Stimulated activated naive CD8-positive, alpha-beta T cell treated with anti-CD3 and anti-CD28 coated beads, Interleukin-15, Interleukin-2, amounts not matched to agents 100 U/mL and 50 U/mL, for 24 hours (primary cell): ENCODE results near the gene IPO5.

Experiments
- ATAC-seq: fragments of 150-1000 bp; cut with Tn5 transposase; one replicate; pipeline ENCODE4 v1.10.0; 2021
- DNase-seq: peaks from one replicate; pipeline ENCODE4 v3.0.0; 2021

Gene IPO5

DNA sequence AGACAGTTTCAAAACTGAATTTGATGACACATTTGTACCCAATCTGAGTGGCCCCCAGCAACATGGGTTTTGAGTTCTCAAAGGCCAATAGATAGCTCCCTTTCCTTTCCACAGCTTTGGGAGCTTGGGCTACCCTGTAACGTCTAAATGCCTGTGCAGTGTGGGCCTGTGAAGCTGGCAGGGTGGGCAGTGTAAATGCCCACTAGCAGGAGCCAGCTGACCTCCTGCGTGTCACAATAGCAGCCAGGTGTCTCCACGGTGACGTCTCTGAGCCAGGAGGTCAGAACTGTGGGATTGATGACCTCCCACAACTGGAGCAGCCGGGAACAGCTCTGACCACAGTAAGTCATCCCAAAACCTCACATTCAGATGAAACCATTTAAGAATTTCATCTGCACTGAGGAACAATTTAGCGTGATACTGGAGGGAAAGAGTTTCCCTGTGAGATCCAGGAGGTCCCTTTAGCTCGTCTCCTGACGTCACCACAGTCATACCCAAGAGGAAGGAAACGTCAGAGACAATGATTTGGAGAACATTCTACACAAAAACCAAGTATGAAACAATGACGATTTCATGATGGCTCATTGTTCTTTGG is at the start of gene IPO5:
TSS of gene IPO5 (plus strand) at position 300 of the 595 bp plus-strand sequence. CDS start 23,022 bp downstream, outside the sequence.
- ATAC-seq (no peak), DNase-seq (no peak)

DNA sequence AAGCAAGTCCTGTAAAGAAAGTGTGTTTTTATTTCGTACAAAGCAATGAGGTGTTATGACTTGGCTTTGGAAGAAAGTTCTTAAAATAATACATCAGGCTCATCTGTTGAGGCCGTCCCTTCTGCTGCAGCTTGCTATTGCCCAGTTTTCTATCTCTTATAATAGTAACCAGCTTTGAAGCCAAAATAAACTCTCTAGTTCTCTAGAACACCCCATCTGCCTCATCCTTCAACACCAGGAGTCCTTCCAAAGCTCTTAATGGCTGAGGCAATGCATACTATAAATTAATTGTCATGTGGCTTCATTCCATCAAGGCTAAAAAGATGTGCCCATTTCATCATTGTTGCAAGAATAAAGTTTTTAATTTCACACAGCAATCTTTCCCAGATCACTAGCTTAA is 49.4 kb upstream of the IPO5 start:
- DNase-seq (no peak), ATAC-seq (no peak)

GRCh38 chr13:97905517-97905916 is 48.0 kb upstream of the IPO5 start:
- no peak for ATAC-seq

DNA sequence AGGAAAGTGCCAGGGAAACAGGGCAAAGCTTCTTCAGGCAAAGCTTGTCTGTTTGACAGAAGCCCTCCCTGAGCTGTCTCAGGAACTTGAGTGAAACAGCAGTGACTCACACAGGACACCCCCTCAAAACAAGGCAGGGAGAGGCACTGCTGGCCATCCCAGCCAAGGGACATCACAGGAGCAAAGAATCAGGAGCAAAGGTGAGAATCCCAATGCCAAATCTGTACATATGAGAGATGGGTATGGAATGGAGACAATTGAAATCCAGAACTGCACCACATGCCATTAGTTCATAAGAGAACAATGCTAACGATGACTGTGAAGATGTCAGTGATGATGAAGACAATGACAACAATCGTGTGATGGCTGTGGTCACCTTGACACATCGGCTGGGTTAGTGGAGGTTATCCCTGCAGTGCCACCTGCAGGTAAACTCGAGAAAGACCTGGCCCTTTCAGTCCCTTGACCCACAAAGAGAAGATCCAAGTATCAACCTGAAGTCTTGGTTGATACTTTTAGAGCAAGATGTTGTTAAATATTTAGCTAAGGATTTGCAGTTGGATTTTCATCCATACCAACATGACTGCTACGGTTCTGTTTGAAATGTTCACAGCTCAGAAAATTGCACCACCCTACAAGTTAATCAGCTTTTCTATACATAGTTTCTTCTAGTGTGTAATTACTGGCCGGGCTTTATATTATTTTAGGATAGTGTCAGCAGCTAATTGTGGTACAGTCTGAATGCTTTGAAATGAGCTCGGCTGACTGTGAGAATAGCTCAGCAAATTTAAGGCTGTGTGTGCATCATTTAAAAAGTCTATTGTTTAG is 42.0 kb upstream of the IPO5 start:
- ATAC-seq, result peak; percentile 52
- DNase-seq, result peak; percentile 5

More at GRCh38 chr13:97905517-97905916, 48.0 kb upstream of the IPO5 start:
- no peak for DNase-seq

- no peak for ATAC-seq
- DNase-seq, result no peak
Measured at GRCh38 chr13:97912139-97912535, 41.3 kb upstream of the IPO5 start.

- no peak for DNase-seq
Measured at GRCh38 chr13:97913206-97913605, 40.3 kb upstream of the IPO5 start.

GRCh38 chr13:97914540-97914939 is 38.9 kb upstream of the IPO5 start:
- ATAC-seq (no peak), DNase-seq (no peak)

More at GRCh38 chr13:97913206-97913605, 40.3 kb upstream of the IPO5 start:
- no peak for ATAC-seq

GRCh38 chr13:97921176-97921816 is 32.2 kb upstream of the IPO5 start:
- DNase-seq (no peak), ATAC-seq (no peak)

DNA sequence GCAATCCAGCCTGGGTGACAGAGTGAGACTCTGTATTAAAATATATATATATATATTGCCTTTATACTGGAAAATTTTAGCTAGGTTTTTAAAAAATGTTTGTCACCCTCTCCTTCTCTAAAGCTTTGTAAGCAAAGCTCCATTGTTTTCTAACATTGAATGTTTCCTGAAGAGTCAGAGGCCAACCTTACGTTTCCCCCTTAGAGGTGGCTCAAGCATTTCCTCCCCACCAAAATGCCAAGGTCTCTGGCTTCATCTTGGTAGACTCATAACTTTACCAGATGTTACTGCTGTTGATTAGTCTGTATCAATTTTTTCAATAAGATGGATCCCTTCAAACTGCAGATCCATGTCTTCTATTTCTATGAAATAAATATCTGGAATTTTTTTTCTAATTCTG is 25.2 kb upstream of the IPO5 start:
- DNase-seq, result no peak

GRCh38 chr13:97932036-97932435 is 21.4 kb upstream of the IPO5 start:
- ATAC-seq (no peak), DNase-seq (no peak)

More for the DNA sequence above, 25.2 kb upstream of the IPO5 start:
- ATAC-seq, result no peak

GRCh38 chr13:97932647-97933046 is 20.8 kb upstream of the IPO5 start:
- DNase-seq, result no peak
- ATAC-seq, result no peak

DNA sequence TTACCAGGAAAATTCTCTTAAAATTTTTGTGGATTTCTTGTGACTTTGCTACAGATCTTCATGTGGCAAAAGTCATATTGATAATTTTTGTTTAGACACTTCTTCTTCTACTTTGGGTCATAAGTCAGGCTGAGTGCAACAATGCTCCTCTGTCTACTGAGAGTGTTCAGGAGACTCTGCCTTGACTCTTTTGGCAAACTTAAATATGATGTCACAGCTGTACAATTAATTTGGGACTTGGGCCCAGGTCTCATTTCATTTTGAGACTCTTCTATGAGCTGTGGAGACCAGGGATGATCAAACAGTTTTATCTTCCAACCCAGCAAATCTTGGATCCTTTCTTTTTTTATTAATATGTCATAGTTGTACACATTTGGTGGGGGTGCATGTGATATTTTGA is 19.7 kb upstream of the IPO5 start:
- ATAC-seq (no peak), DNase-seq (no peak)

DNA sequence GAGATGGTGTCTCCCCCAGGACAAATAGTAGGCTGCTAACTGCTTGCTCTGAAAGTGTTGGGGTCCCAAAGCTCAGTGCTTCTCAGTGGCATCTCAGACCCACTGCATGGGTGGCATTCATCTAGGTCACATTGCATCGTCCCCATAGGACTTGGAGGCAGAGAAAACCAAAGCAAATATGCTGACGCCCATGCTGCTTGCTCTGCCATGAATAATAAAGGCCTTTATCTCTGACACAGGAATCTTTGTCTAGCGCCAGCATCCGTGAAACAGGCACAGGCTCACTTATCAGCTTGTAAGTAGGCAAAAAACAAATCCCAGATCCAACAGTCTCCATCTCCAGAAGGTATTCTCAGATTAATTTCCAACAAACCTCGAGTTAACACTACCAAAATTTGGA is 18.9 kb upstream of the IPO5 start:
- DNase-seq (no peak), ATAC-seq (no peak)

DNA sequence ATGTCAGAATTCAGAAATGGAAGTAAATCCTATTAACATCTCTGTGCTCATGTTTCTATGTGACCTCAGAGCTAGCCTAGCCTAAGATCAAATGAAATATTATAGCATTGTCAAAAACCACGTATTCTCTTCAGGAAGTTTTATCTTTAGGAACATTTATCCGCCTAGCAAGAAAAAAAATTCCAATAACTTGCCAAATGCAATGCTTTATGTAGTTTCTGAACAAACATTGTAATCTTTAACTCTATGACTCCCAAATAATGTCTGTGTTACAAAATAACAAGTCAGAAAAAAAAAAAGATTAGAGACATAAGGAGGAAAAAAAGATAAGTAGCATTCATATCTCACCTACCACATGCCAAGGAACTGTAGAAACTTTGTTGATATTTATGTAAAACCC is 18.4 kb upstream of the IPO5 start:
- no peak for DNase-seq
- ATAC-seq, result no peak

DNA sequence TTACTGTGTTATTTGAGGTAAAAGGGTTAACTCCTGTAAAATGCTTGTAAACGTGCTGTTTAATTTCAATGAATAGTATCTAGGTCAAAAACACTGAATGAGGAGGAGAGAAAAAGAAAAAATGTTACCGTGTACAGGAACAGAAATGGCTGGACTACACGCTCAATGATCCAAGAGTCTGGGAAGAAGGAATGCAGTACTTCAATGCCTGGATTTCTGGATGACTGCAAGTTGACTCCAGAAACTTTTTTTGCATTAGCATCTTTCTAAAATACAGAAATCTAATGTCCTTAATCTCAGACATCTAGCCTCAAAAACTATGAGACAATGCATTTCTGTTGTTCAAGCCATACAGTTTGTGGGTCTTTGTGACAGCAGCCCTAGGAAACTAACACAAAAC is 17.4 kb upstream of the IPO5 start:
- DNase-seq (no peak), ATAC-seq (no peak)

DNA sequence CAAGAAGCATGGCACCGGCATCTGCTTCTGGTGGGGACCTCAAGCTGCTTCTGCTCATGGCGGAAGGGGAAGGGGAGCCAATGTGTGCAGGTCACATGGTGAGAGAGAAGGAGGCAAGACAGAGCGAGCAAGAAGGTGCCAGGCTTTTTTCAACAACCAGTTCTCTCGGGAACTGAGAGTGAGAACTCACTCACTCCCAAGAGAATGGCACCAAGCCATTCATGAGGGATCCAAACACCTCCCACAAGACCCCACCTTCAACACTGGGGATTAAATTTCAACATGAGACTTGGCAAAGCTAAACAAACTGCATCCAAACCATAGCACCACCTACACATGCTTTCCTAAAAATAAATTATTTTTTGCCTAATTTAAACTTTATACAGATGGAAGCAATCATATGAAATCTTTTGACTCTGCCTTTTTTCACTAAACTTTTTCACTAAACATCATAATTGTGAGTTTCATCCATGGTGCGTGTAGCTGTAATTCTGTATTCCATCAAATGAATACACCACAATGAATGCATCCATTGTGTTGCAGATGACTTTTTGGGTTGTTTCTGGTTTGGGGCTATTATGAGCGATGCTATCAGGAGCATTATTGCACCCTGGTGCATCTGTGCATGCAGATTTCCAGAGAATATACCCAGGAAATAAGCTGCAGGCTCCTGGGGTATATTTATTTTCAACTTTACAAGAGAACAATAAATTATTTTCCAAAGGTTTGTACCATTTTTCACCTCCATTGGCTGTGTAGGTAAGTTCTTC is 14.6 kb upstream of the IPO5 start:
- ATAC-seq, result no peak
- DNase-seq, result no peak

DNA sequence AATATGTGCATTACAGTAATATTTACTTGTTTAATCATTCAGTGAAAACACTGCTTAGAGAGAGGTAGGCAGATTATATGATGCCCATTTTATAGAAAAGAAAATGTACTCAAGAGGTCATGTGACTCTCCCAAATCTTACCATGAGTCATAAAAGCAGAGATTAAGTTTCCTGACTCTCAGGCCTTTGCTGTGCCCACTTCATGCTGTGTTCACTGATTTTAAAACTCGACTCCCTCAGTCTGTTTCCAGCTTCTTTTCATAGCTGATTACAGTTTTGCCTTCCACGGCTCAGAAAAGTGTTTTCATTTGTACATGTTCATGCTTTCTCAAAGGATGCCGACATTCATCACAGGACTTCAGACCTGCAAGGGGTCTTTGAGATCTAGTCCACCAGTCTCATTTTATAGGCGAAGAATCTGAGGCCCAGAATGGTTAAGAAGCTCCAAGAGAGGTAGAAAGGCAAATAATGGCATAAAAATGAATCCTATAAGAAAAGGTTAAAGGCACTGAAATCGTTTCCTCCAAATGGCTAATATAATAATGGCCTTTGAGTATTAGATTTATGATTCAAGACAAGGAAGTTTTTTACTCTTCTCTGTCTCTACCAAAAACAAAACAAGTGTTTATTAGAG is 9.0 kb upstream of the IPO5 start:
- DNase-seq (no peak), ATAC-seq (no peak)

DNA sequence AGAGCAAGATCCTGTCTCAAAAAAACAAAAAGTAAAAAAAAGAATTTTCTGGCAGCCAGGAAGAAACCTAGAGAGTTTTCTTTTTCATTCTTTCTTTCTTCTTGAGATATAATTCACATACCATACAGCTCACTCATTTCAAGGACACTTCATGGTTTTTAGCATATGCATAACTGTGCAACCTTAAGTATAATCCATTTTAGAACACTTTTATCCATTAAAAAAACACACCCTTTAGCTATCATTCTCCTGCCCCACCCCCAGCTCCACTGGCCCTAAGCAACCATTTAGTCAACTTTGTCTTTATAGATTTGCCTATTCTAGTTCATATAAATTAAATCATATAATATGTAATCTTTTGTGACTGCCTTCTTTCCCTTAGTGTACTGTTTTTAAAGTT is 8.1 kb upstream of the IPO5 start:
- DNase-seq (no peak), ATAC-seq (no peak)

DNA sequence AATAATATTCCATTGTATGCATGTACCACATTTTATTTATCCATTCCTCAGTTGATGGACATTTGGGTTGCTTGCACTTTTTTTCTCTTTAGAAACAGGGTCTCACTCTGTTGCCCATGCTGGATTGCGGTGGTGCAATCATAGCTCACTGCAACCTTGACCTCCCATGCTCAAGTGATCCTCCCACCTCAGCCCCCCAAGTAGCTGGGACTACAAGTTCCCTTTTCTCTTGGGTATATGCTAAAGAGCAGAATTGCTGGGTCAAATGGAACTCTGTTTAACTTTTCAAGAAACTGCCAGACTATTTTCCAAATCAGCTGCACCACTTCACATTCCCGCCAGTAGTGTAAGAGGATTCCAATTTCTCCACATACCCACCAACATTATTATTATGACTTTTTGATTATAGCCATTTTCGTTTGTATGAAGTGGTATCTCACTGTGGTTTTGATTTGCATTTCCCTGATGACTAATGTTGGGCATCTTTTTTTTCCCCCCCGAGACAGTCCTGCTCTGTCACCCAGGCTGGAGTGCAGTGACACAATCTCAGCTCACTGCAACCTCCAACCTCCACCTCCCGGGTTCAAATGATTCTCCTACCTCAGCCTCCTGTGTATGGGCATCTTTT is 7.6 kb upstream of the IPO5 start:
- no peak for DNase-seq
- peak; percentile 46 for ATAC-seq

DNA sequence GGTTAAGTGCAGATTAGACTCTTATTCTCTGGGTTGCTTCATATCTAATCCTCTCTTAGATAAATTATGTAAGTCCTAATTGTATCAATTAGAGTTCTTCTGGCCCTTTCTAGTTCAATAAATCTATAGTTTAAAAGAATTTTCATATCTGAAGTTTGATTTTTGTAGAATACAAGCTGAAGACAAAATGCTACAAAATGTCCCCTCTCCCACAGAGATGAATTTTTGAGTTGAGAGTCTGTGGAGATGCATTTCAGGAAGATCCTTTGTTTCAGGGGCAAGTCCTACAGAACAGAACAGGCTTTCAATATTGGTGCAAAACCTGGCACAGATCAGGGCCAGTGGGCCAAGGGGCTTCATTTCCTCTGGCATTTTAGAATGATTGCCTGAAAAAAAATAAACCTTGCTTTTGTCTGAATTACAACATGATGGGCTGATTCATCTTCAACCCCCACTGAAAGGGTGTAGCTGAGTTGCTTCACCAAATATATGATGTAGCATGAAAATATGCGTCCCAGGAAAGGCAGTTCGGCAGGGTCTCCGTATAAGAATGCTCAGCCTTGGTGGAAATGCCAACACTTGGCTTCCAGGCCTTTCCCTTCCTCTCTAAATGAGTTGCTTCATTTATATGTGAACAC is 6.4 kb upstream of the IPO5 start:
- ATAC-seq, result no peak
- no peak for DNase-seq

DNA sequence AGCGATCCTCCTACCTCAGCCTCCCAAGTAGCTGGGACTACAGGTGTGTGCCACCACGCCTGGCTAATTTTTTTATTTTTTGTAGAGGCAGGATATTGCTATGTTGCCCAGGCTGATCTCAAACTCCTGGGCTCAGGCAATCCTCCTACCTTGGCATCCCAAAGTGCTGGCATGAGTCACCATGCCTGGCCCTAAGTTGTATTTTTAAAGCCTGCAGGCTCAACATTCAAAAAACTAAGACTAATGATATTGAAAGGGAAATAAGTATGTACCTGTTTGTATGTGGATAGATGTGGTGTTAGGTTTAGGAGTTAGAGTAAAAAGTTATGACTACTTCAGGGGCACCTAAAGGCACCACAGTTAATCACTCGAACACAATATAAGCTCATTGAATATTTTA is 5.4 kb upstream of the IPO5 start:
- ATAC-seq (no peak), DNase-seq (no peak)
